HepG2 (cell line): ENCODE measurements around the gene TREH. TPM values are rescaled to one million over a fixed set of nuclear protein-coding genes. Genes with fewer than 3 reads are reported as not detected.

Experiments used
- ATAC-seq: fragments of 200-7000 bp; cut with Tn5 transposase; 3 replicates; pipeline ENCODE4 v1.9.1; 2020; ENCODE audit warnings: mild to moderate bottlenecking, moderate library complexity
- BruUV-seq: library from RNA; stranded (reverse); fragments of 400-500 nt; replicated peaks from 2 replicates; lab custom pipeline; 2021; lab: Mats Ljungman, UMichigan
- CTCF ChIA-PET: fragments of 300-600 bp; formaldehyde crosslinking; extraction: SDS; loops from one replicate; lab custom pipeline; 2021; ENCODE audit warnings: low total read pairs, inconsistent platforms, low intra/inter-chr PET ratio; lab: Yijun Ruan, JAX
- POLR2A ChIA-PET: fragments of 350-600 bp; sonication (Branson Sonifier 250); formaldehyde crosslinking; loops from one replicate; lab custom pipeline; 2020; ENCODE audit warnings: antibody characterized with exemption, inconsistent platforms; lab: Yijun Ruan, JAX
- DNase-seq: peaks from one replicate; pipeline ENCODE4 v3.0.0-alpha.2; 2015; ENCODE audit warnings: low spot score
- FAIRE-seq: peaks from 3 replicates; lab custom pipeline; 2011; peaks lifted over from hg19 to GRCh38; lab: Jason Lieb, UNC
- H2AFZ ChIP-seq: one replicate; pipeline ENCODE4 v1.6.1; 2011; ENCODE audit warnings: low read length, inconsistent platforms
- H3K27ac ChIP-seq: fragments of 300-600 bp; 3 replicates; pipeline ENCODE4 v1.8.0; 2011; ENCODE audit warnings: mixed run types, mild to moderate bottlenecking, mixed read lengths, low read length, inconsistent platforms; ENCODE audit not compliant: insufficient read depth; ENCODE audit errors: extremely low read length
- H3K27me3 ChIP-seq, 2 experiments: fragments of 200-600 bp in 1 of 2; 2 replicates in 1 of 2; 3 replicates in 1 of 2; pipeline versions ENCODE4 v1.6.0 to v1.8.0; 2011; ENCODE audit warnings: low read length in 2 of 2, mild to moderate bottlenecking in 2 of 2, moderate library complexity in 2 of 2, inconsistent platforms in 1 of 2; ENCODE audit not compliant: insufficient read depth in 2 of 2, control insufficient read depth in 1 of 2
- H3K36me3 ChIP-seq, 2 experiments: fragments of 200-600 bp in 1 of 2; replicated peaks in 1 of 2; 2 replicates in 1 of 2; 3 replicates in 1 of 2; pipeline versions ENCODE4 v1.5.1 to v1.8.0; 2011; ENCODE audit warnings: low read length in 2 of 2, inconsistent platforms in 1 of 2; ENCODE audit not compliant: insufficient read depth in 2 of 2, control insufficient read depth in 1 of 2
- H3K4me1 ChIP-seq: 2 replicates; pipeline ENCODE4 v1.5.1; 2012; ENCODE audit warnings: low read length, inconsistent platforms; ENCODE audit not compliant: insufficient read depth
- H3K4me2 ChIP-seq: 2 replicates; pipeline ENCODE4 v1.6.0; 2011; ENCODE audit warnings: low read depth, low read length, inconsistent platforms
- H3K4me3 ChIP-seq, 3 experiments: fragments of 200-600 bp in 1 of 3; sonication (generic), shearing (Covaris generic) in 1 of 3; replicated peaks in 1 of 3; 2 replicates each; pipeline ENCODE4 v1.5.1; 2011 to 2016; ENCODE audit warnings: low read length in 3 of 3, inconsistent platforms in 2 of 3, low read depth in 2 of 3, mild to moderate bottlenecking in 2 of 3, control low read depth in 1 of 3, mixed read lengths in 1 of 3; ENCODE audit not compliant: insufficient read depth in 1 of 3
- H3K79me2 ChIP-seq: one replicate; pipeline ENCODE4 v1.6.1; 2011; ENCODE audit warnings: low read length, inconsistent platforms; ENCODE audit not compliant: insufficient read depth
- H3K9ac ChIP-seq: 2 replicates; pipeline ENCODE4 v1.6.0; 2011; ENCODE audit warnings: mild to moderate bottlenecking, low read depth, low read length, inconsistent platforms; ENCODE audit not compliant: insufficient read depth
- H3K9me3 ChIP-seq: 2 replicates; pipeline ENCODE4 v1.5.1; 2012; ENCODE audit warnings: mild to moderate bottlenecking, low read length
- H4K20me1 ChIP-seq: 2 replicates; pipeline ENCODE4 v1.6.0; 2011; ENCODE audit warnings: inconsistent platforms, mild to moderate bottlenecking, low read length, moderate library complexity; ENCODE audit not compliant: insufficient read depth
- HMGA1 ChIP-seq: sonication (generic); formaldehyde crosslinking; conservative IDR thresholded peaks from 2 replicates; pipeline ENCODE4 v1.4.0; 2020; ENCODE audit warnings: missing genetic modification reagents
- NCOA1 ChIP-seq: sonication (generic); formaldehyde crosslinking; IDR thresholded peaks from 2 replicates; pipeline ENCODE4 v1.9.0; 2021; ENCODE audit warnings: missing genetic modification reagents
- NONO ChIP-seq, 2 experiments: fragments of 450-650 bp in 1 of 2; sonication (generic) in 1 of 2; formaldehyde crosslinking in 1 of 2; IDR thresholded peaks in 1 of 2; conservative IDR thresholded peaks in 1 of 2; 2 replicates each; pipeline versions ENCODE4 v1.6.1 to v1.8.0; 2017 to 2022; ENCODE audit warnings: mild to moderate bottlenecking in 1 of 2, missing genetic modification reagents in 1 of 2, moderate library complexity in 1 of 2
- NR2F1 ChIP-seq, 2 experiments: fragments of 450-650 bp in 1 of 2; formaldehyde crosslinking in 1 of 2; IDR thresholded peaks; 2 replicates each; pipeline versions ENCODE4 v1.5.0 to v1.6.1; 2016 to 2020; ENCODE audit warnings: mild to moderate bottlenecking in 1 of 2, missing compliant biosample characterization in 1 of 2, missing genetic modification reagents in 1 of 2, moderate library complexity in 1 of 2
- SNAPC2 ChIP-seq: sonication (generic); formaldehyde crosslinking; IDR thresholded peaks from 2 replicates; pipeline ENCODE4 v1.8.1; 2022; ENCODE audit warnings: mild to moderate bottlenecking, missing genetic modification reagents
- TCF12 ChIP-seq, 2 experiments: fragments of 450-650 bp in 1 of 2; sonication (generic) in 1 of 2; formaldehyde crosslinking in 1 of 2; IDR thresholded peaks; 2 replicates each; pipeline versions ENCODE4 v1.6.1 to v1.8.0; 2017 to 2022; ENCODE audit warnings: antibody characterized with exemption in 1 of 2, mild to moderate bottlenecking in 1 of 2, missing genetic modification reagents in 1 of 2, moderate library complexity in 1 of 2
- ZNF12 ChIP-seq: sonication (generic); formaldehyde crosslinking; IDR thresholded peaks from 2 replicates; pipeline ENCODE4 v1.5.0; 2020; ENCODE audit warnings: missing genetic modification reagents
- ZNF350 ChIP-seq: sonication (generic); formaldehyde crosslinking; IDR thresholded peaks from 2 replicates; pipeline ENCODE4 v1.4.0; 2020; ENCODE audit warnings: mild to moderate bottlenecking, low read depth, missing genetic modification reagents, borderline replicate concordance
- ZNF547 ChIP-seq: sonication (generic); formaldehyde crosslinking; IDR thresholded peaks from 2 replicates; pipeline ENCODE4 v1.5.1; 2020; ENCODE audit warnings: mild to moderate bottlenecking, missing genetic modification reagents
- ZNF703 ChIP-seq: sonication (generic); formaldehyde crosslinking; IDR thresholded peaks from 2 replicates; pipeline ENCODE4 v1.5.1; 2020; ENCODE audit warnings: missing genetic modification reagents, mild to moderate bottlenecking, moderate library complexity, borderline replicate concordance
- WGBS: methylation state at CpG from one replicate; pipeline ENCODE4 v1.1.6; 2017; ENCODE audit warnings: low lambda C conversion rate; 5-methylcytosine and 5-hydroxymethylcytosine counted together
- in situ Hi-C: cut with HindIII; loops from 2 replicates; pipeline ENCODE4 v1.10.0; 2017; ENCODE audit warnings: low pct_unique_long_range_greater_than_20kb; ENCODE audit not compliant: extremely low pct_ligation_motif_present
- intact Hi-C: fragments of 100-400 bp; cut with micrococcal nuclease; formaldehyde crosslinking; loops from one replicate; pipeline ENCODE4 v1.10.0; 2022; ENCODE audit not compliant: unreplicated experiment
- polyA plus RNA-seq, 8 experiments: library from polyadenylated mRNA; depleted of rRNA in 3 of 8; stranded (reverse) in 7 of 8; unstranded in 1 of 8; fragments of >200 nt; fragmentation: Illumina TruSeq in 4 of 8; extraction: Trizol in 4 of 8; gene quantifications; 2 replicates each; pipeline versions ENCODE4 v1.2.1 to v1.2.3, GENCODE V29; 2011 to 2016; ENCODE audit warnings: low read depth in 4 of 8, missing spikeins in 1 of 8, mixed read lengths in 1 of 8; ENCODE audit not compliant: insufficient read depth in 1 of 8
- total RNA-seq, 5 experiments: library from RNA; depleted of rRNA; stranded (reverse); fragments of >200 nt; fragmentation: Illumina TruSeq; extraction: Trizol; gene quantifications; 2 replicates each; pipeline ENCODE4 v1.2.3, GENCODE V29; 2016; ENCODE audit warnings: low read depth in 1 of 5
- TF ChIP-seq, protein P1 (sequence below): sonication (generic); formaldehyde crosslinking; IDR thresholded peaks from 2 replicates; pipeline ENCODE4 v1.4.0; 2020; ENCODE audit warnings: missing genetic modification reagents
- TF ChIP-seq, protein P2 (sequence below): sonication (generic); formaldehyde crosslinking; IDR thresholded peaks from 2 replicates; pipeline ENCODE4 v1.5.1; 2020; ENCODE audit warnings: missing genetic modification reagents, mild to moderate bottlenecking, borderline replicate concordance
- TF ChIP-seq, protein P3 (sequence below): sonication (generic); formaldehyde crosslinking; IDR thresholded peaks from 2 replicates; pipeline ENCODE4 v1.9.0; 2021; ENCODE audit warnings: missing genetic modification reagents, borderline replicate concordance

Gene TREH
- total and polyA plus RNA-seq, 2 of the 13 experiments (the other 11 are each of a cell fraction or from before 2014, with no cell fraction given): 0.53 to 0.86 TPM

DNA sequence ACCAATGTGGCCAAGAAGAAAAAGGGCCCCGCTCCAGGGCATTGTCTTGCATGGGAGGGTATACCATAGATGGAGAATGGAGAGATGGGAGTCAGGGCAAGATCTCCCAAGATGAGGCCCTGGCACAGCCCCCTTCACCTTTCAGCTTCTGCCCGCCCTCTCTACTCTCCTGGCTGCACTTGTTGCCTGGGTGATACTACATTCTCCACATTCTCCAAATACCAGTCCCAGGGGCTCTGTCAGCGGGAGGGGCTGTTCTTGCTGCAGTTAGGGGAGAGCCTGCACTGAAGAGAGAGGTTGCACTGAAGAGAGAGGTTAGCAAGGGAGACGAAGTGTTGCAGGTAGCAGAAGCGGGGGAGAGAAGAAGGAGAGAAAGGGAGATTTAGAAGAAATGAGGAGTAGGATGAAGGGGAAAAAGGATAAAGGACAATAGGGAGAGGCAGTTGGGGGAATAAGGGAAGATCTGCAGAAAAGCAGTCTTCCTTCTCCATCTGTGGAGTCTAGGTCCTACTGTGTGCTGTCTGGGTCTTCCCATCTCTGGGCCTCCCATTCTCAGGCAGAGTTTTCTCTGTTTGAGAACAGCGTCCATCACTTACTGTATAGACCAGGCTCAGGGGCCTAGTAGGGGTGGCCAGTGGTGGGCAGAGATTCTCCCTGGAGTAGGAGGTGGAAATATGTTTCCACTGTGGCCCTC, 64.0 kb downstream of the TREH start (continued):
- TF ChIP-seq, protein P1, sequence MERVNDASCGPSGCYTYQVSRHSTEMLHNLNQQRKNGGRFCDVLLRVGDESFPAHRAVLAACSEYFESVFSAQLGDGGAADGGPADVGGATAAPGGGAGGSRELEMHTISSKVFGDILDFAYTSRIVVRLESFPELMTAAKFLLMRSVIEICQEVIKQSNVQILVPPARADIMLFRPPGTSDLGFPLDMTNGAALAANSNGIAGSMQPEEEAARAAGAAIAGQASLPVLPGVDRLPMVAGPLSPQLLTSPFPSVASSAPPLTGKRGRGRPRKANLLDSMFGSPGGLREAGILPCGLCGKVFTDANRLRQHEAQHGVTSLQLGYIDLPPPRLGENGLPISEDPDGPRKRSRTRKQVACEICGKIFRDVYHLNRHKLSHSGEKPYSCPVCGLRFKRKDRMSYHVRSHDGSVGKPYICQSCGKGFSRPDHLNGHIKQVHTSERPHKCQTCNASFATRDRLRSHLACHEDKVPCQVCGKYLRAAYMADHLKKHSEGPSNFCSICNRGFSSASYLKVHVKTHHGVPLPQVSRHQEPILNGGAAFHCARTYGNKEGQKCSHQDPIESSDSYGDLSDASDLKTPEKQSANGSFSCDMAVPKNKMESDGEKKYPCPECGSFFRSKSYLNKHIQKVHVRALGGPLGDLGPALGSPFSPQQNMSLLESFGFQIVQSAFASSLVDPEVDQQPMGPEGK (CRISPR knock-in tag): peak; percentile 56; the same call in 1 of the 2 replicates
- no peak for TF ChIP-seq HMGA1 (CRISPR knock-in tag)

DNA sequence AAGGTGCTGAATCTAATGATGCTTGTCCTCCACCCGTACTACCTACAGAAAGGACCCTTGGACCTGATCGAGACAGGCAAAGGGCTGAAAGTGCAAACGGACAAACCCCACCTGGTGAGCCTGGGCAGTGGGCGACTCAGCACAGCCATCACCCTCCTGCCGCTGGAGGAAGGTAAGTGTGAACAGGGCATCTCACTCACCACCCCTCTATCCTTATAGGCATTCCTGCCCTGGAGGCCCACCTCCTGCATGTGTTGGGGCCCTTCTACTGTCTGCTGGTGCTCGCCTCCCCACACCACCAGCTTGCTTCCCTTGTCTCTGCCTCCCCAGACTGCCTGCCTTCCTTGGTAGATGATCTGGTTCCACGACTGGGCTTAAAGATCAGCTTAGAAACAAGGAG, 64.9 kb downstream of the TREH start:
- in situ Hi-C loops: no loop called here
- intact Hi-C loops: no loop called here
- no peak overlapping the region for H3K4me2 ChIP-seq
- peaks cover 0 to 1% of the 10 kb centered on the region in 2 experiments; a peak in 1 of 5 replicates for H3K36me3 ChIP-seq
- H2AFZ ChIP-seq: no peak overlapping the region
- DNase-seq (no peak), ATAC-seq (no peak), FAIRE-seq (no peak)
- no peaks in the 10 kb centered on the region for H4K20me1 ChIP-seq
- H3K9ac ChIP-seq: no peak overlapping the region
- H3K4me1 ChIP-seq: peaks cover 42% of the 10 kb centered on the region
- no peak overlapping the region for H3K4me3 ChIP-seq
- no peaks in the 10 kb centered on the region for H3K27me3 ChIP-seq
- no peaks in the 10 kb centered on the region for H3K79me2 ChIP-seq
- H3K9me3 ChIP-seq: no peaks in the 10 kb centered on the region
- WGBS: 68% methylated on average over 4 of the region's 7 CpGs
- no peak overlapping the region for H3K27ac ChIP-seq
- no TSS peak for BruUV-seq
- POLR2A ChIA-PET: no interaction called here
- CTCF ChIA-PET: no interaction called here
- TF ChIP-seq ZNF547 (no peak), ZNF12 (CRISPR knock-in tag) (no peak), NONO (IDR thresholded peaks at IDR 0.05) (no peak), NONO (CRISPR knock-in tag; conservative IDR thresholded peaks at IDR 0.05) (no peak), NCOA1 (no peak), TCF12 (IDR thresholded peaks at IDR 0.05) (no peak), TCF12 (CRISPR knock-in tag; IDR thresholded peaks at IDR 0.05) (no peak), SNAPC2 (CRISPR knock-in tag) (no peak), ZNF350 (no peak), ZNF703 (CRISPR knock-in tag) (no peak), NR2F1 (CRISPR knock-in tag; IDR thresholded peaks at IDR 0.05) (no peak)
- TF ChIP-seq, protein P2, sequence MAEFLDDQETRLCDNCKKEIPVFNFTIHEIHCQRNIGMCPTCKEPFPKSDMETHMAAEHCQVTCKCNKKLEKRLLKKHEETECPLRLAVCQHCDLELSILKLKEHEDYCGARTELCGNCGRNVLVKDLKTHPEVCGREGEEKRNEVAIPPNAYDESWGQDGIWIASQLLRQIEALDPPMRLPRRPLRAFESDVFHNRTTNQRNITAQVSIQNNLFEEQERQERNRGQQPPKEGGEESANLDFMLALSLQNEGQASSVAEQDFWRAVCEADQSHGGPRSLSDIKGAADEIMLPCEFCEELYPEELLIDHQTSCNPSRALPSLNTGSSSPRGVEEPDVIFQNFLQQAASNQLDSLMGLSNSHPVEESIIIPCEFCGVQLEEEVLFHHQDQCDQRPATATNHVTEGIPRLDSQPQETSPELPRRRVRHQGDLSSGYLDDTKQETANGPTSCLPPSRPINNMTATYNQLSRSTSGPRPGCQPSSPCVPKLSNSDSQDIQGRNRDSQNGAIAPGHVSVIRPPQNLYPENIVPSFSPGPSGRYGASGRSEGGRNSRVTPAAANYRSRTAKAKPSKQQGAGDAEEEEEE (CRISPR knock-in tag): no peak
- TF ChIP-seq, protein P3, sequence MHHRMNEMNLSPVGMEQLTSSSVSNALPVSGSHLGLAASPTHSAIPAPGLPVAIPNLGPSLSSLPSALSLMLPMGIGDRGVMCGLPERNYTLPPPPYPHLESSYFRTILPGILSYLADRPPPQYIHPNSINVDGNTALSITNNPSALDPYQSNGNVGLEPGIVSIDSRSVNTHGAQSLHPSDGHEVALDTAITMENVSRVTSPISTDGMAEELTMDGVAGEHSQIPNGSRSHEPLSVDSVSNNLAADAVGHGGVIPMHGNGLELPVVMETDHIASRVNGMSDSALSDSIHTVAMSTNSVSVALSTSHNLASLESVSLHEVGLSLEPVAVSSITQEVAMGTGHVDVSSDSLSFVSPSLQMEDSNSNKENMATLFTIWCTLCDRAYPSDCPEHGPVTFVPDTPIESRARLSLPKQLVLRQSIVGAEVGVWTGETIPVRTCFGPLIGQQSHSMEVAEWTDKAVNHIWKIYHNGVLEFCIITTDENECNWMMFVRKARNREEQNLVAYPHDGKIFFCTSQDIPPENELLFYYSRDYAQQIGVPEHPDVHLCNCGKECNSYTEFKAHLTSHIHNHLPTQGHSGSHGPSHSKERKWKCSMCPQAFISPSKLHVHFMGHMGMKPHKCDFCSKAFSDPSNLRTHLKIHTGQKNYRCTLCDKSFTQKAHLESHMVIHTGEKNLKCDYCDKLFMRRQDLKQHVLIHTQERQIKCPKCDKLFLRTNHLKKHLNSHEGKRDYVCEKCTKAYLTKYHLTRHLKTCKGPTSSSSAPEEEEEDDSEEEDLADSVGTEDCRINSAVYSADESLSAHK (CRISPR knock-in tag): no peak
